Heart right ventricle (tissue), 16 donors: ENCODE measurements around the gene ZNF385A. TPM values are rescaled to one million over a fixed set of nuclear protein-coding genes. Genes with fewer than 3 reads are reported as not detected.

ENCODE experiments used
- ATAC-seq, 8 donors: fragments of 200-7000 bp; cut with Tn5 transposase; one replicate each; pipeline ENCODE4 v1.9.1; 2020; ENCODE audit warnings: mild to moderate bottlenecking in 8 of 8, moderate library complexity in 8 of 8, moderate number of reproducible peaks in 1 of 8
- DNase-seq, 2 donors: peaks; one replicate each; pipeline ENCODE4 v3.0.0-alpha.2; 2020
- H3K27ac ChIP-seq, 10 donors: fragments of 200-600 bp; sonication (generic) in 2 of 10; one replicate each; pipeline versions ENCODE4 v1.5.0 to v1.8.0; 2020 to 2022; ENCODE audit warnings: mild to moderate bottlenecking in 3 of 10
- H3K27me3 ChIP-seq, 7 donors: fragments of 200-600 bp; one replicate each; pipeline ENCODE4 v1.8.0; 2021 to 2022; ENCODE audit warnings: mild to moderate bottlenecking in 2 of 7
- H3K36me3 ChIP-seq, 9 donors: fragments of 200-600 bp; sonication (generic) in 1 of 9; one replicate each; pipeline versions ENCODE4 v1.5.0 to v1.8.0; 2020 to 2022; ENCODE audit warnings: mild to moderate bottlenecking in 2 of 9
- H3K4me1 ChIP-seq, 9 donors: fragments of 200-600 bp; sonication (generic) in 1 of 9; one replicate each; pipeline versions ENCODE4 v1.5.0 to v1.8.0; 2020 to 2022; ENCODE audit warnings: mild to moderate bottlenecking in 4 of 9
- H3K4me3 ChIP-seq, 10 donors: fragments of 200-600 bp; sonication (generic) in 2 of 10; one replicate each; pipeline versions ENCODE4 v1.5.0 to v1.8.0; 2020 to 2022; ENCODE audit warnings: mild to moderate bottlenecking in 7 of 10, moderate library complexity in 2 of 10
- H3K9me3 ChIP-seq, 11 donors: fragments of 200-600 bp in 10 of 11; sonication (generic) in 2 of 11; one replicate each; pipeline versions ENCODE4 v1.5.0 to v1.8.0; 2013 to 2022; ENCODE audit warnings: mild to moderate bottlenecking in 2 of 11, control low read depth in 1 of 11, moderate library complexity in 1 of 11
- CTCF ChIP-seq, 9 donors: fragments of 200-600 bp; sonication (generic) in 2 of 9; IDR thresholded peaks; one replicate each; pipeline versions ENCODE4 v1.5.0 to v1.8.0; 2021 to 2022; ENCODE audit warnings: antibody characterized with exemption in 9 of 9, mild to moderate bottlenecking in 5 of 9, moderate library complexity in 1 of 9
- WGBS, 2 donors: extraction: QIAGEN DNeasy Blood & Tissue Kit; methylation state at CpG; one replicate each; pipeline ENCODE4 v1.1.7; 2013; ENCODE audit warnings: inconsistent platforms in 1 of 2; 5-methylcytosine and 5-hydroxymethylcytosine counted together
- intact Hi-C, 10 donors: fragments of 100-400 bp; cut with DNase I; formaldehyde crosslinking; loops; one replicate each; pipeline versions ENCODE4 v1.11.1 to v1.14.2; 2022
- polyA plus RNA-seq, 2 donors: library from polyadenylated mRNA; stranded (reverse); fragments of 200-250 nt; gene quantifications; one replicate each; pipeline ENCODE4 v1.2.3, GENCODE V29; 2013
- total RNA-seq, 10 donors: library from RNA; stranded (reverse); fragmentation: NEBNext Ultra II Directional in 3 of 10; extraction: Animal tissue kit (Norgen Biotek cat#: 25700) in 3 of 10; gene quantifications; one replicate each; pipeline versions ENCODE4 v1.2.1 to v1.2.4, GENCODE V29; 2021 to 2023
- donor health status: Arrhythmogenic right ventricular cardiomyopathy.
- donor health status: ischemic (EF 13 %, LVEDD 7.1; RV severe dilation, severe dysfunction).
- donor health status: healthy with polysubstance abuse.
- donor health status: DM: no; HTN: yes; CAD: no.
- donor health status: DM: no; HTN: no; CAD: no.
- donor health status: ischemic (EF 25% LVEDD 6.9; RV normal size, moderate dysfunction).
- donor health status: ischemic (EF 25% LVEDD 5.7; RV mildly dilated, moderate dysfunction).
- donor health status: healthy.
- donor health status: DM: yes; HTN: yes; CAD: no.
- donor health status: Ischemic cardiomyopathy.
- donor health status: ischemic (EF 35%, LVEDD 5.7; RV mildly dilated, moderate dysfunction).
- donor health status: nonischemic (EF 11% LVEDD 7.7; RV severe dilation, severe dysfunction).
- donor health status: DM: yes; HTN: yes; CAD: no.
- donor health status: PGD.
- donor health status: ischemic (EF 29% LVEDD 5.4; RV normal size, mild dysfunction).
- donor health status: nonischemic (EF 23%, LVEDD 6.1; RV moderate dilation, normal function).

ZNF385A gene
- total and polyA plus RNA-seq, 12 donors = 3.8 to 19.1 (median 5.8) TPM

GRCh38 chr12:54421879-54422250, 37.3 kb upstream of the ZNF385A start:
- WGBS, 2 donors = 83 to 84% methylated on average over 2 of the region's 2 CpGs
- Histone ChIP-seq H3K9me3 (no peaks in the 10 kb centered on the region), H3K27me3 (no peaks in the 10 kb centered on the region), H3K36me3 (no peaks in the 10 kb centered on the region), H3K4me1 (peaks cover 13 to 78% (median 58%) of the 10 kb centered on the region in 9 donors), H3K4me3 (no peak overlapping the region), H3K27ac (peak overlapping the region in 8 of 10 donors; percentile 15 to 98 (median 96))
- no peak for DNase-seq
- ATAC-seq = no peak
- intact Hi-C loops = no loop called here
- no peak for TF ChIP-seq CTCF (IDR thresholded peaks at IDR 0.05)

- peaks cover 13 to 78% (median 55%) of the 10 kb centered on the region in 9 donors for H3K4me1 ChIP-seq
- peak in 7 of 8 donors; percentile 17 to 79 (median 58) for ATAC-seq
- 56 to 70% methylated on average over 4 of the region's 4 CpGs for WGBS, 2 donors
- H3K9me3 ChIP-seq = no peaks in the 10 kb centered on the region
- no peak overlapping the region for H3K4me3 ChIP-seq
- peak in 1 of 2 donors; percentile 59 for DNase-seq
- intact Hi-C loops = no loop called here
- H3K27ac ChIP-seq = peak overlapping the region in 9 of 10 donors; percentile 15 to 98 (median 96)
- no peaks in the 10 kb centered on the region for H3K36me3 ChIP-seq
- TF ChIP-seq CTCF (IDR thresholded peaks at IDR 0.05) = no peak
- H3K27me3 ChIP-seq = no peaks in the 10 kb centered on the region
Measured at GRCh38 chr12:54421175-54421878, 36.8 kb upstream of the ZNF385A start.

GRCh38 chr12:54420766-54421144, 36.2 kb upstream of the ZNF385A start:
- WGBS, 2 donors = 42 to 56% methylated on average over 2 of the region's 2 CpGs
- DNase-seq (no peak), ATAC-seq (peak in 2 of 8 donors; percentile 5 to 6)
- intact Hi-C loops = no loop called here
- Histone ChIP-seq H3K4me1 (peaks cover 13 to 78% (median 59%) of the 10 kb centered on the region in 9 donors), H3K27ac (peak overlapping the region; percentile 39 to 98 (median 96)), H3K9me3 (no peaks in the 10 kb centered on the region), H3K4me3 (peak overlapping the region in 2 of 10 donors; percentile 0 to 89), H3K36me3 (no peaks in the 10 kb centered on the region), H3K27me3 (no peaks in the 10 kb centered on the region)
- TF ChIP-seq CTCF (IDR thresholded peaks at IDR 0.05) = no peak

GRCh38 chr12:54419088-54419887, 34.8 kb upstream of the ZNF385A start, which contains the start of gene ITGA5:
Gene ITGA5 (minus strand): TSS chr12:54419266. CDS start chr12:54419198, 68 bp downstream.
- ATAC-seq (peak; percentile 78 to 89 (median 86)), DNase-seq (peak; percentile 82 to 86)
- H3K9me3 ChIP-seq = no peaks in the 10 kb centered on the region
- no peaks in the 10 kb centered on the region for H3K27me3 ChIP-seq
- TF ChIP-seq CTCF (IDR thresholded peaks at IDR 0.05) = no peak
- H3K27ac ChIP-seq = peak within 1 kb of the TSS; percentile 77 to 98 (median 96)
- H3K36me3 ChIP-seq = peaks cover 0 to 5% (median 0%) of the 10 kb centered on the region in 9 donors
- 2% methylated on average over 33 to 46 of the region's 46 CpGs for WGBS, 2 donors
- intact Hi-C loops = loop anchor here in 2 of 10 donors (2.0 kb wide), 1 partner anchor 14 kb away; no protein-coding TSS in a partner anchor
- H3K4me3 ChIP-seq = peak within 1 kb of the TSS; percentile 44 to 97 (median 94)
- H3K4me1 ChIP-seq = peaks cover 16 to 83% (median 64%) of the 10 kb centered on the region in 9 donors
